IPS DF 6.9 (cell line): ENCODE measurements around the gene PYGO2.

Experiments used
- DNase-seq: peaks from one replicate; pipeline ENCODE4 v3.0.0-alpha.2; 2013; ENCODE audit warnings: low read depth, low spot score
- H3K27ac ChIP-seq: one replicate; pipeline ENCODE4 v1.5.1; 2013; ENCODE audit warnings: low read length, control low read depth
- H3K27me3 ChIP-seq: 2 replicates; pipeline ENCODE4 v1.6.1; 2013; ENCODE audit warnings: mild to moderate bottlenecking, low read length; ENCODE audit not compliant: control insufficient read depth, insufficient read depth
- H3K36me3 ChIP-seq: 2 replicates; pipeline ENCODE4 v1.6.1; 2013; ENCODE audit warnings: low read length; ENCODE audit not compliant: control insufficient read depth, insufficient read depth
- H3K4me1 ChIP-seq: 2 replicates; pipeline ENCODE4 v1.6.1; 2013; ENCODE audit warnings: low read length; ENCODE audit not compliant: control insufficient read depth, insufficient read depth
- H3K4me3 ChIP-seq: 2 replicates; pipeline ENCODE4 v1.5.1; 2013; ENCODE audit warnings: mild to moderate bottlenecking, low read length
- H3K9me3 ChIP-seq: 2 replicates; pipeline ENCODE4 v1.6.1; 2013; ENCODE audit warnings: low read length, inconsistent platforms; ENCODE audit not compliant: control insufficient read depth, insufficient read depth
- WGBS: extraction: QIAGEN DNeasy Blood & Tissue Kit; methylation state at CpG from one replicate; pipeline ENCODE4 v1.1.7; 2013; ENCODE audit warnings: mixed read lengths, missing lambda C conversion rate; ENCODE audit not compliant: insufficient read length, insufficient coverage; 5-methylcytosine and 5-hydroxymethylcytosine counted together

PYGO2 gene

GRCh38 chr1:154952664-154953063, 8.9 kb downstream of the PYGO2 start:
- H3K9me3 ChIP-seq: no peaks in the 10 kb centered on the region
- no peaks in the 10 kb centered on the region for H3K27me3 ChIP-seq
- no peak for DNase-seq
- H3K36me3 ChIP-seq: no peaks in the 10 kb centered on the region
- H3K4me3 ChIP-seq: no peak overlapping the region
- no CpG with 5 or more reads among the region's 6 CpGs for WGBS
- H3K4me1 ChIP-seq: peaks cover 7% of the 10 kb centered on the region; the same call in 1 of the 2 replicates
- no peak overlapping the region for H3K27ac ChIP-seq

GRCh38 chr1:154951901-154952657, 9.5 kb downstream of the PYGO2 start:
- H3K9me3 ChIP-seq: no peaks in the 10 kb centered on the region
- H3K27me3 ChIP-seq: no peaks in the 10 kb centered on the region
- H3K4me3 ChIP-seq: no peak overlapping the region
- H3K36me3 ChIP-seq: no peaks in the 10 kb centered on the region
- H3K27ac ChIP-seq: no peak overlapping the region
- no CpG with 5 or more reads among the region's 15 CpGs for WGBS
- peaks cover 6% of the 10 kb centered on the region; the same call in 1 of the 2 replicates for H3K4me1 ChIP-seq
- DNase-seq: no peak

GRCh38 chr1:154948079-154948478, 13.5 kb downstream of the PYGO2 start:
- Histone ChIP-seq H3K27ac (no peak overlapping the region), H3K9me3 (no peaks in the 10 kb centered on the region), H3K4me3 (no peak overlapping the region), H3K4me1 (no peaks in the 10 kb centered on the region; the same call in 1 of the 2 replicates), H3K36me3 (no peaks in the 10 kb centered on the region), H3K27me3 (no peaks in the 10 kb centered on the region)
- no peak for DNase-seq
- no CpG with 5 or more reads among the region's 11 CpGs for WGBS

GRCh38 chr1:154945962-154946850, 15.4 kb downstream of the PYGO2 start:
- Histone ChIP-seq H3K36me3 (no peaks in the 10 kb centered on the region), H3K27ac (no peak overlapping the region), H3K27me3 (no peaks in the 10 kb centered on the region), H3K4me1 (peaks cover 3% of the 10 kb centered on the region), H3K9me3 (no peaks in the 10 kb centered on the region), H3K4me3 (no peak overlapping the region)
- DNase-seq: no peak
- WGBS: no CpG with 5 or more reads among the region's 17 CpGs

GRCh38 chr1:154945160-154945961, 16.2 kb downstream of the PYGO2 start:
- Histone ChIP-seq H3K36me3 (no peaks in the 10 kb centered on the region), H3K4me3 (no peak overlapping the region), H3K4me1 (peaks cover 4% of the 10 kb centered on the region), H3K27ac (no peak overlapping the region), H3K27me3 (no peaks in the 10 kb centered on the region), H3K9me3 (no peaks in the 10 kb centered on the region)
- WGBS: no CpG with 5 or more reads among the region's 15 CpGs
- DNase-seq: no peak

- Histone ChIP-seq H3K4me3 (no peak overlapping the region), H3K27ac (no peak overlapping the region), H3K27me3 (no peaks in the 10 kb centered on the region), H3K4me1 (peaks cover 6% of the 10 kb centered on the region), H3K36me3 (no peaks in the 10 kb centered on the region), H3K9me3 (no peaks in the 10 kb centered on the region)
- no peak for DNase-seq
- no CpG with 5 or more reads among the region's 9 CpGs for WGBS
Observed at GRCh38 chr1:154944401-154945159, 17.0 kb downstream of the PYGO2 start.

- WGBS: no CpG with 5 or more reads among the region's 6 CpGs
- H3K4me1 ChIP-seq: peaks cover 6% of the 10 kb centered on the region
- no peaks in the 10 kb centered on the region for H3K9me3 ChIP-seq
- H3K27me3 ChIP-seq: no peaks in the 10 kb centered on the region
- no peak overlapping the region for H3K27ac ChIP-seq
- no peak for DNase-seq
- H3K36me3 ChIP-seq: no peaks in the 10 kb centered on the region
- no peak overlapping the region for H3K4me3 ChIP-seq
Observed at GRCh38 chr1:154943649-154944400, 17.8 kb downstream of the PYGO2 start.

- H3K4me3 ChIP-seq: no peak overlapping the region
- H3K27ac ChIP-seq: no peak overlapping the region
- H3K36me3 ChIP-seq: no peaks in the 10 kb centered on the region
- no peaks in the 10 kb centered on the region for H3K27me3 ChIP-seq
- no peak for DNase-seq
- H3K9me3 ChIP-seq: no peaks in the 10 kb centered on the region
- H3K4me1 ChIP-seq: peaks cover 6% of the 10 kb centered on the region
- no CpG with 5 or more reads among the region's 5 CpGs for WGBS
Observed at GRCh38 chr1:154941333-154942013, 20.1 kb downstream of the PYGO2 start.

GRCh38 chr1:154940651-154941194, 20.9 kb downstream of the PYGO2 start:
- no peak overlapping the region for H3K27ac ChIP-seq
- H3K9me3 ChIP-seq: no peaks in the 10 kb centered on the region
- no peaks in the 10 kb centered on the region for H3K36me3 ChIP-seq
- WGBS: no CpG with 5 or more reads among the region's 8 CpGs
- peaks cover 6% of the 10 kb centered on the region for H3K4me1 ChIP-seq
- DNase-seq: no peak
- H3K27me3 ChIP-seq: no peaks in the 10 kb centered on the region
- H3K4me3 ChIP-seq: no peak overlapping the region
